ENCODE data around the gene IGSF21. TPM values are rescaled to one million over a fixed set of nuclear protein-coding genes. Genes with fewer than 3 reads are reported as not detected.

IGSF21 gene
- total RNA-seq, 1 donor from 2014 or later, result not detected

- no peak for TF ChIP-seq CTCF (IDR thresholded peaks at IDR 0.05; ENCODE audit: insufficient read depth, low read length, severe bottlenecking)
- no peaks in the 10 kb centered on the region for H3K27me3 ChIP-seq (ENCODE audit: control insufficient read depth, insufficient read depth, low read length)
- no peak overlapping the region for H3K4me3 ChIP-seq (ENCODE audit: low read depth, low read length)
- no peak for DNase-seq (ENCODE audit: low read depth)
- no peak for FAIRE-seq
- H3K36me3 ChIP-seq (ENCODE audit: control insufficient read depth, insufficient read depth, low read length), result no peaks in the 10 kb centered on the region
Measured at GRCh38 chr1:18261891-18262290, 154.3 kb downstream of the IGSF21 start.

GRCh38 chr1:18262726-18263125, 155.1 kb downstream of the IGSF21 start:
- Histone ChIP-seq H3K27me3 (ENCODE audit: control insufficient read depth, insufficient read depth, low read length) (no peaks in the 10 kb centered on the region), H3K4me3 (ENCODE audit: low read depth, low read length) (no peak overlapping the region), H3K36me3 (ENCODE audit: control insufficient read depth, insufficient read depth, low read length) (no peaks in the 10 kb centered on the region)
- no peak for FAIRE-seq
- no peak for TF ChIP-seq CTCF (IDR thresholded peaks at IDR 0.05; ENCODE audit: insufficient read depth, low read length, severe bottlenecking)
- DNase-seq (ENCODE audit: low read depth), result no peak

- no peak for FAIRE-seq
Measured at GRCh38 chr1:18263547-18264120, 156.0 kb downstream of the IGSF21 start.

GRCh38 chr1:18264450-18265039, 156.9 kb downstream of the IGSF21 start:
- Histone ChIP-seq H3K36me3 (ENCODE audit: control insufficient read depth, insufficient read depth, low read length) (no peaks in the 10 kb centered on the region), H3K27me3 (ENCODE audit: control insufficient read depth, insufficient read depth, low read length) (no peaks in the 10 kb centered on the region), H3K4me3 (ENCODE audit: low read depth, low read length) (no peak overlapping the region)
- FAIRE-seq (no peak), DNase-seq (ENCODE audit: low read depth) (no peak)
- no peak for TF ChIP-seq CTCF (IDR thresholded peaks at IDR 0.05; ENCODE audit: insufficient read depth, low read length, severe bottlenecking)

More at GRCh38 chr1:18263547-18264120, 156.0 kb downstream of the IGSF21 start:
- TF ChIP-seq CTCF (IDR thresholded peaks at IDR 0.05; ENCODE audit: insufficient read depth, low read length, severe bottlenecking), result no peak
- Histone ChIP-seq H3K4me3 (ENCODE audit: low read depth, low read length) (no peak overlapping the region), H3K36me3 (ENCODE audit: control insufficient read depth, insufficient read depth, low read length) (no peaks in the 10 kb centered on the region), H3K27me3 (ENCODE audit: control insufficient read depth, insufficient read depth, low read length) (no peaks in the 10 kb centered on the region)
- DNase-seq (ENCODE audit: low read depth), result no peak

- no peak for FAIRE-seq
- Histone ChIP-seq H3K4me3 (ENCODE audit: low read depth, low read length) (no peak overlapping the region), H3K36me3 (ENCODE audit: control insufficient read depth, insufficient read depth, low read length) (no peaks in the 10 kb centered on the region), H3K27me3 (ENCODE audit: control insufficient read depth, insufficient read depth, low read length) (no peaks in the 10 kb centered on the region)
- no peak for DNase-seq (ENCODE audit: low read depth)
- no peak for TF ChIP-seq CTCF (IDR thresholded peaks at IDR 0.05; ENCODE audit: insufficient read depth, low read length, severe bottlenecking)
Measured at GRCh38 chr1:18265641-18266040, 158.0 kb downstream of the IGSF21 start.

GRCh38 chr1:18266391-18266790, 158.8 kb downstream of the IGSF21 start:
- Histone ChIP-seq H3K36me3 (ENCODE audit: control insufficient read depth, insufficient read depth, low read length) (no peaks in the 10 kb centered on the region), H3K27me3 (ENCODE audit: control insufficient read depth, insufficient read depth, low read length) (no peaks in the 10 kb centered on the region), H3K4me3 (ENCODE audit: low read depth, low read length) (no peak overlapping the region)
- DNase-seq (ENCODE audit: low read depth) (no peak), FAIRE-seq (peak; percentile 13)
- TF ChIP-seq CTCF (IDR thresholded peaks at IDR 0.05; ENCODE audit: insufficient read depth, low read length, severe bottlenecking), result no peak
